NCI-H774 (cell line): ENCODE data around the gene AGFG2.

Experiments
- DNase-seq: peaks from one replicate; lab custom pipeline; 2025; lab: John Stamatoyannopoulos, UW

The AGFG2 gene

DNA sequence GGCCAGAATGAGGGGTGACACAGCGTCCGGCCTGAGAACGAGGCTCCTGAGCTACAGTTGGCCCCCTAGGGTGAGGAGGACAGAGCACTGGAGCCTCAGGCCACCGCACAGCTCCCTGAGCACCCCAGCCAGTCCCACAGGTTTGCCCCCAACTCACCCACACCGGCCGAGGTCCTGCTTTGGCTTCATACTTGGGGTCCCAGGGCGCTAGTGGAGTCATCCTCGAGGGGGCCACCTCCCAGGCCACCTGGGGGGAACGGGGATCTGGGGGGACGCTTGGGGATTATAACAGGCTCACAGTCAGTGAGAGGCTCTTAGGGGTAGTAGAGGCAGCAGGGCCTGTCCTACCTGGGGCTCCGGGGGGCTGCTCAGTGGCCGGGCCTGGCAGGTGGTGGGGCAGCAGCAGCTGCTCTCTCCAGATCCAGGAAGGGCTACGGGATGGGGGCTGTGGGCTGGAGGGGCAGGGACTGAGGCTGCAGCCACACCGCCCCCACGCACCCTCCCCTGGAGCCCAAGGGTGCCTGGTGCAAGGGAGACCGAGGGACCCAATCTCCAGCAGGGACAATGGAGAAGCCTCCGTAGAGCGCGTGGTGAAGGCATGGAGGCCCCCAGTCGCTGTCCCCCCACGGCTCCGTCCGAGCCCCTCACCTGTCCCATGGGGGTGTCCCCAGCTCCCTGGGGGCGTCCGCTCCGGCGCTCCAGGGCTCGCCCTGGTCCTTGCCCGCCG lies 34.1 kb downstream of the AGFG2 start:
- DNase-seq = no peak

DNA sequence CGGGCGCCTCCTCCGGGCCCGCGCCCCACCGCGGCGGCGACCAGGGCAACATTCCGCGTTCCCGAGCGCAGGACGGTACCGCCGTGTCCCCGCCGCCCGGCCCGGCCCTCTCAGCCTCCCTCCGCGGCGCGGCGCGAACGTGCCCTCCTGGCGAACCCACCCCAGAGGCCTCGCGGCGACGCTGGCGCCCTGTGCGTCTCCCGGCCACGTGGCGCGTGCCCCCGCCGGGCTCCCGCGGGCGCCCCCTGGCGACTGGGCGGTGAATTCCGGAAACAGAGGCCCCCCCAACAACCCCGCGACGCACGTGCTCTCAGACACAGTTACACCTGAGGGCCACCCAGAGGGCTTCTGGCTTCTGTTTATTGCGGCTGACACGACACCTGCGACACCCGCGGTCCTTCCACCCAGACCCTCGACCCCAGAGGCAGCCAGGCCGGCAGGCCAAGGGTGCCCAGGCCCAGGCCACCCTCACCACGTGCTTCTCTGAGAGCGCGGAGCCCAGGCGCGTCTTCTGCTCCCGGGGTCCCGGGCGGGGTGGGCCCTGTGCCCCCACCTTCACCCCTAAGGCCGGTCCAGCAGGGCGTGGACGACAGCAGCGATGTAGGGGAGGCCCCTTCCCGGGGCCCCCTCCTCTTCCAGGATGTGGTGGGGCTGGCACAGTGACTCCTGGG lies 34.8 kb downstream of the AGFG2 start, which contains the start of gene SAP25:
SAP25 (minus strand) TSS at position 210 of the 671 bp plus-strand sequence; CDS start at position 52, 158 bp downstream.
- DNase-seq = no peak

GRCh38 chr7:100574362-100575205 lies 35.6 kb downstream of the AGFG2 start:
- no peak for DNase-seq

- DNase-seq = no peak
Measured at GRCh38 chr7:100575206-100575631, 36.2 kb downstream of the AGFG2 start.

DNA sequence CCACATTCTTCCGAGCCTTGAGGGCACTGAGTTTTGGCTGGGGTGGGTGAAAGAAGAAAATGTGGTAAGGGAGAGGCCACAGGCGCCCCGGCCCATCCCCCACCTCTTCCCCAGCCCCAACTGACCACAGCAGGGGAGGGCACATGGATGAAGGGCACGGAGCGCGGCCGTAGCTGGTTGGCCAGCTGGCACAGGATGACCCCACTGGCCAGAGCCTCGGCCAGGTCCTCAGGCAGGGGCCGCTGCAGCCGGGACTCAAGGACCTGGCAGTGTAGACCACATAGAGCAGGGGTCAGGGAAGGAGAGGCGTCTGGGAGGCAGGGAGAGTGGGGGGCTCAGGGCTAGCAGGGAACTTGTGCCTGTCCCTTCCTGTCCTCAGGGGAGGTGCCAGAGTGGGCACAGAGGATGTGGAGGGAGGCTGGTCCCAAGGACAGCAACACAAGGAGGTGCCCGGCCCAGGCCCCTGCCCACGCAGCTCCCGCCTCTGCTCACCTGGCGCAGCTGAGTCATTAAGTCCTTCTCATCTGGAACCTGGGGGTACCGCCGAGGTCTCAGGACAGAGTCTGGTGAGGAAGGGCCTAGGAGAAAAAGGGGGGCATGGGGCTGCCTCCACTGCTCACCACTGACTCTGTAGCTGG lies 36.9 kb downstream of the AGFG2 start:
- no peak for DNase-seq

GRCh38 chr7:100576384-100576993 lies 37.5 kb downstream of the AGFG2 start:
- no peak for DNase-seq

DNA sequence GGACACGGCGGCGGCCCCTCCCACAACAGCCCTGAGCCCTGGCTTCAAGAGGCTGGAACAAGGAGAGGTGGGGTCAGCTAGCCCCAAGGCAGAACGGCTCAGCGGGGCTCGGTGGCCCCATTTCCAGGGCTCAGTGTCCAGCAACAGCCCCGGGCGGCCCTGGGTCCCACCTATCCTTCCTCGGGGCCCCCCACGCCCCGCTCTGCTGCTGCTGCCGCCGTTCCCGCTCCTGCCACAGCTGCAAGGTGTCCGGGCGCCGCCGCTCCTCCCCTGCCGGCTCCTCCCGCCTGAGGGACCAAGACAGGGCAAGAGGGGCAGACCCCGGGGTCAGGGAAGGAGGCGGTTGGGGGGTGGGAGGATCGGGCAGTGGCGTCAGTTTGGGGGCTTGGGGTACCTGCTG lies 38.1 kb downstream of the AGFG2 start:
- DNase-seq = no peak

DNA sequence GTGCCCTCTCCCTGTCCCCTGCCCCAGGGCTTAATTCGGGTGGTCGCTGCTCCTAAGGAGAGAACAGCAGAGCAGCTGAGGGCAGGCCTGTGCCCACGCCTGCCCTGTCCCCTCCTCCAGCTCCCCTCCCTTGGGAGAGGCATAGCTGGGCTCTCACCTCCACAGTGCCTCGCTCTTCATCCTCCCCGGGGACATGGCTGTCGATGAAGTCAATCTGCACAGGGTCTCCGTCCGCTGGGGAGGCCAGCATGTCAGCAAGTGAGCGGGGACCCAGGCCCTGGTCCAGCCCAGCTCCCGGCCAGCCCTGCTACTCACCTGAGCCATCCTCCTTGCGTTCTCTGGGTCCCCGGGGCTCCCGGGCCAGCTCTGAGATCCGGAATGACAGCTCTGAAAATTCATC lies 38.5 kb downstream of the AGFG2 start:
- DNase-seq = no peak

DNA sequence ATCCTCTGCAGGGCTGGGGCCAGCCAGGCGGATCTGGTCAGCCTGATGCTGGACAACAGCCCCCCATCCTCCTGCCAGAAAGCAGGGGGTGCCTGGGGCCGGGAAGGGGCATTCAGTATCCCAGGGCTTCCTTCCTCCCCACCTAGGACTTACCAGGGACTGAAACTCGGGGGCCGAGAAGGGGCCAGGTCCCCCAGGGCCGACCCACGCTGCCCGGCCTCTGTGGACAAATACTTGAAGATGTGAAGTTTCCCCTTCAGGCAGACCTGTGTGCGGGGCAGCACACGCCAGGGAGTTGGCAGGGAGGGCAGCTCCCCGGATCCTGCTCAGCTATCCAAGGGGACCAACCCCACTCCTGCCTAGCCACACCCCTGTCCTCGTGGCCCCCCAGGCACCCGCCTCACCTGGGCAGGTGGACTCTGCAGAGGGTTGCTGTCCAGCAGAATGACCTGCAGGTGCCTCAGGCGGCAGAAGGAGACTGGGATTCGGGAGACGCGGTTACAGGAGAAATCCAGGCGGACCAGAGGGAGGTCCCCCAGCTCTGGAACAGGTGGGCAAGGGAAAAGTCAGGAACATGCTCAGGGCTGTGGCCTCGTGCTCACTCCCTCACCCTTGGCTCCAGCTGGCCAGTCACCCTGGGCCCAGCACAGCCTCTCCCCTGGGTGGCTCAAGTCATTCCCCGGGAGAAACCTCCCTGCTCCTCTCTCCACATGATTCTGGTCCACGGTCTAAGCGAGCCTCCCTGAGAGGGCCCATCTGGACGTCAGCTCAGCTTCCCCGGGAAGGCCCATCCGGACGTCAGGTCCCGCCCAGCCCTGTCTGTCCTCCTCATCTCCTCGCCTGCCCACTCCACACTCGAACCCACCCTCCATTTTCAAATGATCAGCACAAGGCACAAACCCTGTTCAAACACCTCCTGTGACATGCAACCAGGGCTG lies 39.5 kb downstream of the AGFG2 start:
- DNase-seq = no peak

DNA sequence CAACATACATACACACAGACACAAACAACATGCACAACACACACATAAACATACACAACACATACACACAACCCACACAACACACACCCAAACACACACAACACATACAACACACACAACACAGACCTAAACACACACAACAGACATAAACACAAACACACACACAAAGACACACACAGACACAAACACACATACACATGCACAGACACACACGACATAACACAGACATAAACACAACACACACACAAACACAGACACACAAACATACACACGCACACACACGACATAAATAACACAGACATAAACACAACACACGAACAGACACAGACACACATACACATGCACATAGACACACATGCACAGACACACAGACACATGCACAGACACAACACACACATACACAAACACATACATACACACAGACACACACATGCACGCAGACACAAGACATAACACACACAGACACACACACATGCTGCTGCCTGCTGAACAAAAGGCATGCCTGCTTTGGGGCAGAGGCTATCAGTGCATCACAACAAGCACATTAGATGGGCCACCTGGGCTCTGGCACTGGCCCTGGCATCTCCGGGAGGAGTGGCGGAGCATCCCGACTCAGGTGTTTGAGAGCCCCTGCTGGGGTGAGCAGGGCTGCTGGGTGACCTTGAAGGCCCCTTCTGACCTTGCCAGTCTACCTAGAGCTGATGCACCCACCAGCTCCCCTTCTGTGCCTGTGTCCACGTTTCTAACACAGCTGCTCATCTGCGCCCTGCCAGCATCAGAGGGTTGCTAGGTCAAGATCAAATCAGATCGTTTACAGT lies 41.7 kb downstream of the AGFG2 start:
- DNase-seq = no peak

DNA sequence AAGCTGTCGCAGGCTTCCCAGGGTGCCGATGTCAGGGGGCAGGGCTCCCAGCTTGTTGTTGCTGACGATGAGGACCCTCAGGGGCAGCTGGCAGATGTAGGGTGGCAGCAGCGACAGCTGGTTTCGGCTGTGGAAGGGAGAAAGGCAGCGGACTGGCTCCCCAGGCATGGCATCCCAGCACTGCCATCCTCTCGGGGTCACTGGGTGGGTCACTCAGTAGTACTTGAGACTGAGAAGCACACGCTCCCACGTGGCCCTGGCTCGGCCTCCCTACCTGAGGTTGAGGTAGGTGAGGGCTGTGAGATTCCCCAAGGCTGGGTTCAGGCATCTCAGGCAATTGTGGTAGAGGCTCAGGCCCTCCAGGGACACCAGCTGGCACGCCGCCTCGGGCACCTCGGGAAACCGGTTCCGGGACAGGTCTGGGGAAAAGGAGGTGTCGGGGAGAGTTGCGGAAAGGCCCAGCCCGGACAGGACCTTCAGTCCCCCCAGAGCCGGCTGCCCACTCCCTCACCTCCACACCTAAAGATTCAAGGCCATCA lies 43.1 kb downstream of the AGFG2 start:
- DNase-seq = no peak

DNA sequence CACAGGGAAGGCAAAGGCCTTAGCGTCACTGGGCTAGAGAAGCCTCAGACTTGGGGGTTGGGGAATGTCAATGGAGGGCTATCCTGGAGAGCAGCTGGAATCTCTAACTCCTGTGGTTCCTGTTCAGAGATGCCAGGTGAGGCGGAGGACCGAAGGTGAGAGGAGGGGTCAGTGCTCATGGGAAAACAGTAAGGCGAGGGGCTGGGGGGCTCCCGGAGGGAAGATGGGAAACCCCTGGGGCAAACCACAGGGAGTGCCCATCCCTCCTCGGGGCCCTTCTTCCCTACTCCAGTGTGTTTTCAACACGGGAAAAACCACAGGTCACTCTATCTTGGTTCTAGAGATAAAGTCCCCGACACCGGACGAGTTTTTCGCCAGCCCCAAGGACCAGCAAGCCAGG lies 43.6 kb downstream of the AGFG2 start:
- no peak for DNase-seq

DNA sequence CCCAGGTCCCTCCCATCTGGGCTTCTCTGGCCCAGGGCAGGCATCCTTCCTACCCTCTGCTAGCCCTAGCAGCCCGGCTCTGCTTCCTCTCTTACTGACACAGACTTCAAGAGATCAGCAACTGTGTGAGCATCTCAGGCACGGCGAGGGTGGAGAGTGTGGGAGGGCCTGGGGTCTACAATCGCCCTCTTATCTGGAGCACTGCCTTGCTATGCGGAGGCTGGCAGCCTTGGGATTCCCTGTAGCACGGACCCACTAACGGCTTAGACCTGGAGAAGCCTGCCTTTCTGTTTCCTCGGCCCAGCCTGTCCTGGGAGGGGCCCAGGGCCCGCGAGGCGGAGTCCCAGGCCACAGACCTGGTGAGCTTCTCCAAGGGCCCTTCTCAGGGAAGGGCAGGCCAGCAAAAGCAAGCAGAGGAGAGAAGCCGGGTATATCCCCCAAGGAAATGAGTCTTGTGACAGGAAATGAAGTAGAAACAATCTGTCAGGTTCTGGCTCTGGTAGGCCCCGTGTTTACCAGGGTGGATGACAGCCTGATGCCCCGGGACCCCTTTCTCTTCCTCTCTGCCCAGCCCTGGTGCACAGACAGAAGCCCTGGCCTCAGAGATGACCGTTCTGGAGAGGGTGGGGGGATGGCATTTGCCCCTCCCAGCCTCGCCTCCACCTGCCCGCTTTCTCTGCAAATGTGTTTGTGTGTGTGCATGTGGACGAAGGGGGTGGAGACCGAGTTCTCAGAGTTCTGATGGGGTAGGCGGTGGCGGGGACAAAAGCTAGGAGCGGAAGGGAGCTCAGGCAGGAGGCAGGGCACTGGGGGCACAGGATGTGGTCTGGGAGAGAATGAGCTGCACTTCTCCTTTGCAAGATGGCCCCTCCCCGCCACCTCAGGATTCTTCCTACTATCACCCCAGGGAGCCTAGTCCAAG lies 44.4 kb downstream of the AGFG2 start:
- no peak for DNase-seq

- no peak for DNase-seq
Measured at GRCh38 chr7:100584054-100584682, 45.2 kb downstream of the AGFG2 start.

GRCh38 chr7:100584683-100585510 lies 45.9 kb downstream of the AGFG2 start:
- no peak for DNase-seq

GRCh38 chr7:100585511-100586265 lies 46.7 kb downstream of the AGFG2 start, which contains the start of gene LRCH4:
Gene LRCH4 (minus strand): TSS chr7:100586129. CDS start chr7:100586100, 29 bp downstream.
- peak; percentile 28 for DNase-seq
